ENCODE data around the gene RFX8.

GRCh38 chr2:101430156-101430555 is 44.8 kb downstream of the RFX8 start:
- TF ChIP-seq JUNB (IDR thresholded peaks at IDR 0.05) (no peak), CTCF (IDR thresholded peaks at IDR 0.05 in 2 of 3, conservative IDR thresholded peaks at IDR 0.05 in 1 of 3; ENCODE audit: control insufficient read depth in 2 of 3, extremely low read depth in 1 of 3, insufficient read depth in 1 of 3, low read depth in 3 of 3, low read length in 3 of 3) (no peak), TAF1 (IDR thresholded peaks at IDR 0.05; ENCODE audit: borderline replicate concordance, low read depth, low read length) (no peak), EED (IDR thresholded peaks at IDR 0.05; ENCODE audit: low read depth) (no peak), USF2 (IDR thresholded peaks at IDR 0.05; ENCODE audit: borderline replicate concordance, low read depth, low read length) (no peak), E2F8 (IDR thresholded peaks at IDR 0.05; ENCODE audit: low read depth, partially characterized antibody) (no peak), RBBP5 (conservative IDR thresholded peaks at IDR 0.05) (no peak)

Measured in GM12878 (cell line).